ENCODE measurements around the gene OR2D2.

GRCh38 chr11:6889835-6890234 lies 2.5 kb downstream of the OR2D2 start:
- TF ChIP-seq CTCF (IDR thresholded peaks at IDR 0.05; ENCODE audit: low read depth, low read length, missing input control): no peak
- TF ChIP-seq REST (IDR thresholded peaks at IDR 0.05): no peak
- TF ChIP-seq RXRA (IDR thresholded peaks at IDR 0.05): no peak
- no peak for TF ChIP-seq GABPA (IDR thresholded peaks at IDR 0.05 in 1 of 2, conservative IDR thresholded peaks at IDR 0.05 in 1 of 2)
- TF ChIP-seq JUND (IDR thresholded peaks at IDR 0.05): no peak

Data from liver (tissue), 3 donors.